Skin of body (tissue), 2 donors: Measurements from ENCODE around the gene CEP20. TPM values are rescaled to one million over a fixed set of nuclear protein-coding genes. Genes with fewer than 3 reads are reported as not detected.

ENCODE experiments used
- DNase-seq: peaks from one replicate; lab custom pipeline; 2025; lab: John Stamatoyannopoulos, UW
- total RNA-seq: library from RNA; depleted of rRNA; stranded (reverse); fragments of >200 nt; gene quantifications from one replicate; pipeline ENCODE4 v1.2.3, GENCODE V29; 2014

CEP20 gene
- total RNA-seq, 1 donor from 2014 or later = 34.7 TPM

- DNase-seq = no peak
These were observed 10.3 kb upstream of the CEP20 start for GRCh38 chr16:15898654-15899053.

- peak; percentile 32 for DNase-seq
These were observed 9.4 kb upstream of the CEP20 start for GRCh38 chr16:15897834-15898254.

- DNase-seq = no peak
These were observed 8.8 kb upstream of the CEP20 start for GRCh38 chr16:15897121-15897780.

GRCh38 chr16:15894571-15895374, 6.4 kb upstream of the CEP20 start:
- no peak for DNase-seq

DNA sequence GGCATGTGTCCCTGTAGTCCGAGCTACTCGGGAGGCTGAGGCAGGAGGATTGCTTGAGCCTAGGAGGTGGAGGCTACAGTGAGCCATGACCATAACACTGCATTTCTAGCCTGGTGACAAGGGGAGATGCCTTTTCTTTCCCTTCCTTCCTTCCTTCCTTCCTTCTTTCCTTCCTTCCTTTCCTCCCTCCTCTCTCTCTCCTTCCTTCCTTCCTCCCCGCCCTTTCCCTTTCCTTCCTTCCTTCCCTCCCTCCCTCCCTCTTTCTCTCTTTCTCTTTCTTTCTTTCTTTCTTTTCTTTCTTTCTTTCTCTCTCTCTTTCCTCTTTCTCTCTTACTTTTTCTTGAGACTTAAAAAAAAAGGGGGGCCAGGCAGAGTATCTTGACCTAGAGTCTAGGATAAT, 3.1 kb upstream of the CEP20 start:
- DNase-seq = no peak

DNA sequence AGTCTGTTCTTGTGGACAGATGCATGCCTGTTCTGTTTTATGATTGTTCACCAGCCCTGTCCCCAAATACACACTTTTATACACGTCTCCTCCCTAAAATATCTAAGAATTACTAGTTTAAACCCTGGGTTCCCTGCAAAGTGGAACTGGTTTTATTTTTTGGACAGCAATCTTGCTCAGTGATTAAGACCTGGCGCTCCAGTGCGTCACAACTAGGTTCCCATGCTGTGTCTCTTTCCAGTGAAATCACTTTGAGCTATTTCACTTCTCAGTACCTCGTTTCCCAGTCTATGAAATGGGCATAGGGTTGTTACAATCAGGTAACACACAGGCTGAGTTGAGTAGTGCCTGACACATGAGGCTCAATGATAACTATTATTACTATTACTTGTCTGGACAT, 1.1 kb downstream of the CEP20 start:
- DNase-seq = no peak

- no peak for DNase-seq
These were observed 2.3 kb downstream of the CEP20 start for GRCh38 chr16:15886078-15886477.

GRCh38 chr16:15885560-15886001, 2.8 kb downstream of the CEP20 start:
- DNase-seq = no peak

DNA sequence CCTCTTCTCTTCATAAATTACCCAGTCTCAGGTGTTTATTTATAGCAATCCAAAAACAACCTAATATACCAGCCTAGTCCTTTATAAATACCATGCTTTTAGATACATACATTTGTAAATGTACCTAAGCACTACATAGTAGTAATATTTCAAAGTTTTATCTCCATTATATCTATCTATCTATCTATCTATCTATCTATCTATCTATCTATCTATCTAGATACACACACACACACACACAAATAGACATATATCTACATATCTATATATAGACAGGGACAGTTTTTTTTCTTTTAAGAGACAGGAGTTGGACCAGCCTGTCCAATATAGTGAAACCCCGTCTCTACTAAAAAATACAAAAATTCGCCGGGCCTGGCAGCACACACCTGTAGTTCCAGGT, 5.8 kb downstream of the CEP20 start:
- no peak for DNase-seq

- DNase-seq = no peak
These were observed 6.5 kb downstream of the CEP20 start for GRCh38 chr16:15881794-15882379.

DNA sequence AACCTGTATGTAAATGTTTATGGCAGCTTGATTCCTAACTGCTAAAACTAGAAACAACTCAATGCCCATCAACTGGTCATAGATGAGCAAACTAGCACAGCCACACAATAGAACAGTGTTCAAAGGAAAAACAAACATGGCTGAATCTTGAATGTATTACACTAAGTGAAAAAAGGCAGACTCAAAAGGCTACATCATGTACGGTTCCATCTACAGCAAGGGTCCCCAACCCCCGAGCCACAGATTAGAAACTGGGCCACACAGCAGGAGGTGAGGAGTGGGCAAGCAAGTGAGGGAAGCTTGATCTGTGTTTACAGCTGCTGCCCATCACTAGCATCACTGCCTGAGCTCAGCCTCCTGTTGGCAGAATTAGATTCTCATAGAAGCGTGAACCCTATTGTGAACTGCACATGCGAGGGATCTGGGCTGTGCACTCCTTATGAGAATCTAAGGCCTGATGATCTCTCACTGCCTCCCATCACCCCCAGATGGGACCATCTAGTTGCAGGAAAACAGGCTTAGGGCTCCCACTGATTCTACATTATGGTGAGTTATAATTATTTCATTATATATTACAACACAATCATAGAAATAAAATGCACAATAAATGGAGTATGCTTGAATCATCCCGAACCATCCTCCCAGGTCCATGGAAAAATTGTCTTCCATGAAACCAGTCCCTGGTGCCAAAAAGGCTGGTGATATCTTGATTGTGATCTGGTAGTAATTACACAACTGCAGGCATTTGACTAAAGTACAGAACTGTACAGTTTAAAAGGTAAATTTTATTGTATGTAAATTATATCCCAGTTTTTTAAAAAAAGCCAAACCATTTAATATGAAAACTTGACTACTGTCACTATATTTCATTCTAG, 7.7 kb downstream of the CEP20 start:
- DNase-seq = no peak

DNA sequence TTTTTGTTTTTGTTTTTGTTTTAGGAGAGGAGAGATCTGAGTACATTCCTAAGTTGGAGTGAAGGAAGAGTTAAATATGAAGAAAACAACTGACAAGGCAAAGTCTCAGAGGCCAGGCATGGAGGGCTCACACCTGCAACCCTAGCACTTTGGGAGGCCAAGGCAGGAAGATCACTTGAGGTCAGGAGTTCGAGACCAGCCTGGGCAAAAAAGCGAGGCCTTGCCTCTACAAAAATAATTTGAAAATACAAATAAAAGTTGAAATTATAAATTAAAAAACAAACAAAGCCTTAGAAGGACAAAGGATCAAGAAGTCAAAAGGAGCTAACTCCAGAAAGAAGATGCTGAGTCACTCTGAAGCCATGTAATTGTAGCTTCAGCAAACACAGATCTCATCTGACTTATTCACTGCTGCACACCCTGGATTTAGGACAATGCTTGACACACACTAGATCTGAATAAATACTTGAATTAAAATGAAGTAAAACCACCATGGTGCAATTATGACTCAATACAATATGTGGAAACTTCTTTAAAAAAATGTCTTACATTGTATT, 9.1 kb downstream of the CEP20 start:
- DNase-seq = no peak

DNA sequence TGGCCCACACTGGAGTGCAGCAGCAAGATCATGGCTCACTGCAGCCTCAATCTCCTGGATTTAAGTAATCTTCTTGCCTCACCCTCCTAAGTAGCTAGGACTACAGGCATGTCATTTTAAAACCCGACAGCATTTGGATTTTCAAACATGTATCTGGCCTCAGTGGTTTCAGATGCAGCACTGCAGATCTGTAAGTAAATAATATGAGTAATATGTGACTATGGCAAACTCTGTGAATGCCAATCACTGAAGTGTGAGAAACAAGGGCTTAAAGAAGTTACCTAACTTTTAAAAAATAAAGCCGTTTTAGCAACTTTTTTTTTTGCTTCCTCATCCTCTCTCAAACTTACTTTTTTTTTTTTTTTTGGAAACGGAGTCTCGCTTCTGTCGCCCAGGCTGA, 11.9 kb downstream of the CEP20 start:
- no peak for DNase-seq

- peak; percentile 33 for DNase-seq
These were observed 13.6 kb downstream of the CEP20 start for GRCh38 chr16:15874745-15875314.

GRCh38 chr16:15873737-15874136, 14.7 kb downstream of the CEP20 start:
- DNase-seq = no peak

DNA sequence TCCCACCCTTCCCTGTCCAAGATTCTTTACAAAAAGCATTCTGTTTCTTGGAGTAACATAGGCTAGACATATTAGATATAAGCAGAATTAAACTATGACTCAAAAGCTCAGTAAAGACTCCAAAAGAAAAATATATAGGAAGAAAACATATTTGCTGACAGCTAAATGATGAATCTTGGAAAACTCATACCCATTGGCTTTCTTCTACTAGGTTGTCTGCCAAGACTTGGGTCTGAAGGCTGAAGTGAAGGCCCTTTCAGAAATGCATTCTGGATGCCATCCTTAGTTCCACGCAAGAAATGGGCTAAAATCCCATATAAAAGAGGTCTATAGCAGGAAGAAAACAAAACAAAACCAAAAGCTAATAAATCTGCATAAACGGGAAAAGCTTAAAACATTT, 15.1 kb downstream of the CEP20 start:
- no peak for DNase-seq

- no peak for DNase-seq
These were observed 18.4 kb downstream of the CEP20 start for GRCh38 chr16:15870011-15870410.

- no peak for DNase-seq
These were observed 22.0 kb downstream of the CEP20 start for GRCh38 chr16:15866451-15866850.

- DNase-seq = peak; percentile 71
These were observed 22.7 kb downstream of the CEP20 start for GRCh38 chr16:15865742-15866141.

- no peak for DNase-seq
These were observed 23.5 kb downstream of the CEP20 start for GRCh38 chr16:15864939-15865338.

GRCh38 chr16:15861996-15862395, 26.4 kb downstream of the CEP20 start:
- DNase-seq = no peak
